ENCODE data around the gene HSPB6. TPM values are rescaled to one million over a fixed set of nuclear protein-coding genes. Genes with fewer than 3 reads are reported as not detected.

Gene HSPB6
- total RNA-seq, 1 experiment from 2014 or later: 0.87 TPM

DNA sequence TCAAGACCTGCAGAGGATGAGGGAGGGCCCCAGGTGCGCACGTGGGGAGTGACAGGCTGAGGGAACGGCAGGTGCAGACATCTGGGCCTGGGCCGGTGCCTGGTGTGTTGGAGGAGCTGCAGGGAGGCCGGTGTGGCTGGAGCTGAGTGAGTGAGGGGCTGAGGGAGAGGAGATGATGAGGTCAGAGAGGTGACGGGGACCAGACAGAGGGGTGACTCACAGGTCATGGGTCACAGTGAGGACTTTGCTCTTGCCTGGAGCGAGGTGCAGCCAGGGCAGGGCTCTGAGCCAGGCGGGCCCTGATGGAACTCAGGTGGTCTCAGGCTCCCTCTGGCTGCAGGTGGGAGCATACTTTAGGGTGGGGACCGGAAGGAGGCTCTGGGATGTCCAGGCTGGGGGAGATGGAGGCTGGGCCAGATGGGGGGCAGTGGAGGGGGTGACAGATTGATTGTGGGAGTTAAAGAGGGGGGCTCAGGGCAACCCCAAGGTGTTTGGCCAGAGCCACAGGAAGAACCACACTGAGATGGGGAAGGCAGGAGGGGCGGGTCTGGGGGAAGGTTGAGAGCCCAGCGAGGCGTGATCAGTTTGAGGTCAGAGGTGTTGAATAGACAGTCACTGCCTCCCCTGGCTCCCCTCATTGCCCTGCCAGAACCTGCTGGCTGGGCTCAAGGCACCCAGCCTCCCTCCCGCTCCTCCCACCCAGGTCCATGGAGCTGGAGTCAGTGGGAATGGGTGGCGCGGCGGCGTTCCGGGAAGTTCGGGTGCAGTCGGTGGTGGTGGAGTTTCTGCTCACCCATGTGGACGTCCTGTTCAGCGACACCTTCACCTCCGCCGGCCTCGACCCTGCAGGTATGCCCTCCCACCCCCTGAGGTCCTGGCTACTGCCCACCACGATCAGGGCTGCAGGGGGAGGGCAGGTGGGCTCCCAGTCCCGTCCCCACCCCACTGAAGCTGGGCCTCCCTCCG, 26.9 kb upstream of the HSPB6 start:
- no peak for ATAC-seq
- H3K9me3 ChIP-seq (ENCODE audit: control insufficient read depth, insufficient read depth, low read depth, low read length): no peaks in the 10 kb centered on the region
- no peak overlapping the region for H3K27ac ChIP-seq (ENCODE audit: low read length)
- POLR2A ChIA-PET: interaction anchor here (0.7 kb wide), 1 partner anchor 72 kb away, joined by 15 read pairs; no protein-coding TSS in a partner anchor
- no peaks in the 10 kb centered on the region for H3K27me3 ChIP-seq (ENCODE audit: control insufficient read depth, insufficient read depth, low read length)
- DNase-seq (ENCODE audit: low read depth, low spot score): no peak
- H3K4me3 ChIP-seq (ENCODE audit: low read depth in 2 of 2, low read length in 2 of 2): no peak overlapping the region
- BruUV-seq (replicated peaks): no TSS peak
- in situ Hi-C loops (cut with HindIII; ENCODE audit: low pct_unique_long_range_greater_than_20kb, low sequenced_read_pairs): no loop called here
- CTCF ChIA-PET: interaction anchor here (0.6 to 0.7 kb wide), 2 partner anchors 22 to 36 kb away, joined by 4 read pairs; no protein-coding TSS in a partner anchor
- TF ChIP-seq, protein P1, sequence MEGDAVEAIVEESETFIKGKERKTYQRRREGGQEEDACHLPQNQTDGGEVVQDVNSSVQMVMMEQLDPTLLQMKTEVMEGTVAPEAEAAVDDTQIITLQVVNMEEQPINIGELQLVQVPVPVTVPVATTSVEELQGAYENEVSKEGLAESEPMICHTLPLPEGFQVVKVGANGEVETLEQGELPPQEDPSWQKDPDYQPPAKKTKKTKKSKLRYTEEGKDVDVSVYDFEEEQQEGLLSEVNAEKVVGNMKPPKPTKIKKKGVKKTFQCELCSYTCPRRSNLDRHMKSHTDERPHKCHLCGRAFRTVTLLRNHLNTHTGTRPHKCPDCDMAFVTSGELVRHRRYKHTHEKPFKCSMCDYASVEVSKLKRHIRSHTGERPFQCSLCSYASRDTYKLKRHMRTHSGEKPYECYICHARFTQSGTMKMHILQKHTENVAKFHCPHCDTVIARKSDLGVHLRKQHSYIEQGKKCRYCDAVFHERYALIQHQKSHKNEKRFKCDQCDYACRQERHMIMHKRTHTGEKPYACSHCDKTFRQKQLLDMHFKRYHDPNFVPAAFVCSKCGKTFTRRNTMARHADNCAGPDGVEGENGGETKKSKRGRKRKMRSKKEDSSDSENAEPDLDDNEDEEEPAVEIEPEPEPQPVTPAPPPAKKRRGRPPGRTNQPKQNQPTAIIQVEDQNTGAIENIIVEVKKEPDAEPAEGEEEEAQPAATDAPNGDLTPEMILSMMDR (IDR thresholded peaks at IDR 0.05): no peak
- TF ChIP-seq TCF7L2 (IDR thresholded peaks at IDR 0.05; ENCODE audit: low read depth, low read length) (no peak), POLR2AphosphoS5 (IDR thresholded peaks at IDR 0.05; ENCODE audit: low read depth, low read length) (no peak), SIN3A (IDR thresholded peaks at IDR 0.05; ENCODE audit: borderline replicate concordance, insufficient read depth, low read depth, low read length) (no peak)
- TF ChIP-seq, protein P2, sequence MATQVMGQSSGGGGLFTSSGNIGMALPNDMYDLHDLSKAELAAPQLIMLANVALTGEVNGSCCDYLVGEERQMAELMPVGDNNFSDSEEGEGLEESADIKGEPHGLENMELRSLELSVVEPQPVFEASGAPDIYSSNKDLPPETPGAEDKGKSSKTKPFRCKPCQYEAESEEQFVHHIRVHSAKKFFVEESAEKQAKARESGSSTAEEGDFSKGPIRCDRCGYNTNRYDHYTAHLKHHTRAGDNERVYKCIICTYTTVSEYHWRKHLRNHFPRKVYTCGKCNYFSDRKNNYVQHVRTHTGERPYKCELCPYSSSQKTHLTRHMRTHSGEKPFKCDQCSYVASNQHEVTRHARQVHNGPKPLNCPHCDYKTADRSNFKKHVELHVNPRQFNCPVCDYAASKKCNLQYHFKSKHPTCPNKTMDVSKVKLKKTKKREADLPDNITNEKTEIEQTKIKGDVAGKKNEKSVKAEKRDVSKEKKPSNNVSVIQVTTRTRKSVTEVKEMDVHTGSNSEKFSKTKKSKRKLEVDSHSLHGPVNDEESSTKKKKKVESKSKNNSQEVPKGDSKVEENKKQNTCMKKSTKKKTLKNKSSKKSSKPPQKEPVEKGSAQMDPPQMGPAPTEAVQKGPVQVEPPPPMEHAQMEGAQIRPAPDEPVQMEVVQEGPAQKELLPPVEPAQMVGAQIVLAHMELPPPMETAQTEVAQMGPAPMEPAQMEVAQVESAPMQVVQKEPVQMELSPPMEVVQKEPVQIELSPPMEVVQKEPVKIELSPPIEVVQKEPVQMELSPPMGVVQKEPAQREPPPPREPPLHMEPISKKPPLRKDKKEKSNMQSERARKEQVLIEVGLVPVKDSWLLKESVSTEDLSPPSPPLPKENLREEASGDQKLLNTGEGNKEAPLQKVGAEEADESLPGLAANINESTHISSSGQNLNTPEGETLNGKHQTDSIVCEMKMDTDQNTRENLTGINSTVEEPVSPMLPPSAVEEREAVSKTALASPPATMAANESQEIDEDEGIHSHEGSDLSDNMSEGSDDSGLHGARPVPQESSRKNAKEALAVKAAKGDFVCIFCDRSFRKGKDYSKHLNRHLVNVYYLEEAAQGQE (IDR thresholded peaks at IDR 0.05; ENCODE audit: insufficient read depth in 1 of 2, low read depth in 2 of 2, low read length in 1 of 2): no peak
- no peaks in the 10 kb centered on the region for H3K36me3 ChIP-seq (ENCODE audit: control insufficient read depth, insufficient read depth, low read length)
- intact Hi-C loops (cut with micrococcal nuclease; ENCODE audit: unreplicated experiment): no loop called here
- no peaks in the 10 kb centered on the region; the same call in 1 of the 2 replicates for H3K4me1 ChIP-seq (ENCODE audit: control insufficient read depth, insufficient read depth, low read length)

DNA sequence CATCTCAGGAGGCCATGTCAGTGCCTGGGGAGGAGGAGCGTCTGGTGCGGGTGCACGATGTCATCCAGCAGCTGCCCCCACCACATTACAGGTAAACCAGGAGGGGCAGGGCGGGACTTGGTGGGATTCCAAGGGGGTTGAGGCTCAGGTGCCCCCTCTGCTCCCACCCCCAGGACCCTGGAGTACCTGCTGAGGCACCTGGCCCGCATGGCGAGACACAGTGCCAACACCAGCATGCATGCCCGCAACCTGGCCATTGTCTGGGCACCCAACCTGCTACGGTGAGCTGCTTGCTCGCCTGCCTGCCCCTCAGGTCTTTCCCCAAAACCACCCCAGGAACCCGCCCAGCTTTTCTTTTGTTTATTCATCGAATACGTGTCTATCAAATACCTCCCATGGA, 25.8 kb upstream of the HSPB6 start:
- no peak overlapping the region for H3K27ac ChIP-seq (ENCODE audit: low read length)
- in situ Hi-C loops (cut with HindIII; ENCODE audit: low pct_unique_long_range_greater_than_20kb, low sequenced_read_pairs) (no loop called here), intact Hi-C loops (cut with micrococcal nuclease; ENCODE audit: unreplicated experiment) (no loop called here)
- no peaks in the 10 kb centered on the region for H3K4me1 ChIP-seq (ENCODE audit: control insufficient read depth, insufficient read depth, low read length)
- BruUV-seq (replicated peaks): no TSS peak
- ATAC-seq (no peak), DNase-seq (ENCODE audit: low read depth, low spot score) (no peak)
- no peaks in the 10 kb centered on the region for H3K27me3 ChIP-seq (ENCODE audit: control insufficient read depth, insufficient read depth, low read length)
- ChIA-PET CTCF (no interaction called here), POLR2A (no interaction called here)
- no peaks in the 10 kb centered on the region for H3K9me3 ChIP-seq (ENCODE audit: control insufficient read depth, insufficient read depth, low read depth, low read length)
- no peak overlapping the region for H3K4me3 ChIP-seq (ENCODE audit: low read depth in 2 of 2, low read length in 2 of 2)
- no peaks in the 10 kb centered on the region for H3K36me3 ChIP-seq (ENCODE audit: control insufficient read depth, insufficient read depth, low read length)
- TF ChIP-seq, protein P1 (IDR thresholded peaks at IDR 0.05): no peak
